Neural crest cell (in vitro differentiated cells): ENCODE data around the gene KCNK1. TPM values are rescaled to one million over a fixed set of nuclear protein-coding genes. Genes with fewer than 3 reads are reported as not detected.

ENCODE experiments used
- DNase-seq: peaks from one replicate; pipeline ENCODE4 v3.0.0; 2021; ENCODE audit warnings: low read depth, mixed read lengths, low spot score
- H3K27ac Mint-ChIP-seq: one replicate; pipeline ENCODE4 v1.8.0; 2021; ENCODE audit warnings: mild to moderate bottlenecking, mixed read lengths; ENCODE audit not compliant: unreplicated experiment
- H3K27me3 Mint-ChIP-seq: 2 replicates; pipeline ENCODE4 v1.8.0; 2021; ENCODE audit warnings: low read depth, mild to moderate bottlenecking, mixed read lengths
- H3K36me3 Mint-ChIP-seq: 2 replicates; pipeline ENCODE4 v1.8.0; 2021; ENCODE audit warnings: low read depth, mild to moderate bottlenecking, mixed read lengths
- H3K4me1 Mint-ChIP-seq: 2 replicates; pipeline ENCODE4 v1.8.0; 2021; ENCODE audit warnings: mixed read lengths
- H3K4me3 Mint-ChIP-seq: one replicate; pipeline ENCODE4 v1.8.0; 2021; ENCODE audit warnings: mild to moderate bottlenecking, mixed read lengths
- H3K9me3 Mint-ChIP-seq: 2 replicates; pipeline ENCODE4 v1.8.0; 2021; ENCODE audit warnings: mixed read lengths
- total RNA-seq: library from RNA; stranded (reverse); gene quantifications from 2 replicates; pipeline ENCODE4 v1.2.1, GENCODE V29; 2021
- TF ChIP-seq, protein P1 (sequence below): fragments of 200-600 bp; sonication (generic); conservative IDR thresholded peaks from 2 replicates; pipeline ENCODE4 v1.5.0; 2021; ENCODE audit warnings: antibody characterized with exemption, mild to moderate bottlenecking

KCNK1 gene
- total RNA-seq, 1 donor from 2014 or later = 0.56 TPM

GRCh38 chr1:233586301-233586700, 27.6 kb upstream of the KCNK1 start:
- H3K27me3 Mint-ChIP-seq = peaks cover 29% of the 10 kb centered on the region
- peaks cover 3% of the 10 kb centered on the region for H3K9me3 Mint-ChIP-seq
- DNase-seq = no peak
- no peak overlapping the region for H3K27ac Mint-ChIP-seq
- no peaks in the 10 kb centered on the region for H3K36me3 Mint-ChIP-seq
- H3K4me3 Mint-ChIP-seq = no peak overlapping the region
- TF ChIP-seq, protein P1, sequence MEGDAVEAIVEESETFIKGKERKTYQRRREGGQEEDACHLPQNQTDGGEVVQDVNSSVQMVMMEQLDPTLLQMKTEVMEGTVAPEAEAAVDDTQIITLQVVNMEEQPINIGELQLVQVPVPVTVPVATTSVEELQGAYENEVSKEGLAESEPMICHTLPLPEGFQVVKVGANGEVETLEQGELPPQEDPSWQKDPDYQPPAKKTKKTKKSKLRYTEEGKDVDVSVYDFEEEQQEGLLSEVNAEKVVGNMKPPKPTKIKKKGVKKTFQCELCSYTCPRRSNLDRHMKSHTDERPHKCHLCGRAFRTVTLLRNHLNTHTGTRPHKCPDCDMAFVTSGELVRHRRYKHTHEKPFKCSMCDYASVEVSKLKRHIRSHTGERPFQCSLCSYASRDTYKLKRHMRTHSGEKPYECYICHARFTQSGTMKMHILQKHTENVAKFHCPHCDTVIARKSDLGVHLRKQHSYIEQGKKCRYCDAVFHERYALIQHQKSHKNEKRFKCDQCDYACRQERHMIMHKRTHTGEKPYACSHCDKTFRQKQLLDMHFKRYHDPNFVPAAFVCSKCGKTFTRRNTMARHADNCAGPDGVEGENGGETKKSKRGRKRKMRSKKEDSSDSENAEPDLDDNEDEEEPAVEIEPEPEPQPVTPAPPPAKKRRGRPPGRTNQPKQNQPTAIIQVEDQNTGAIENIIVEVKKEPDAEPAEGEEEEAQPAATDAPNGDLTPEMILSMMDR = no peak
- H3K4me1 Mint-ChIP-seq = peaks cover 3% of the 10 kb centered on the region

DNA sequence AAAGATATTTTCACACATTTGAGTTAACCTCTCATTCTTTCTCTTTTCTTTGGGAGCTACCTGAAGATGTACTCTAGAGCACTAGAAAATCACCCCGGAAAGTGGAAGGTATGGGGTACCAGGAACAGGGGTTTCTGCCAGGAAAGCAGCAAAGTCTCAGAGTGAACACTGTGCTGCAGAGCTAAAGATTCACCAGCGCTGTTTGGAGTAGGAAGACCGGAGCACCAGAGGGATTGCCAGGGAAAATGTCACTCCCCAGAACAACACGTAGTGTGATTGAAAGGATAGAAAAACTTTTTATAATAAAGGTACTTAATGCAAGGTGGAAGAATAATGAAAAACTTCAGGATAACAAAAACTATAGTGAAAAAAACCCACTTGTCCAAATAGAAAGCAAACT, 26.7 kb upstream of the KCNK1 start:
- Mint-ChIP-seq H3K9me3 (peaks cover 3% of the 10 kb centered on the region), H3K36me3 (no peaks in the 10 kb centered on the region), H3K4me3 (no peak overlapping the region), H3K27me3 (peaks cover 33% of the 10 kb centered on the region), H3K4me1 (peaks cover 3% of the 10 kb centered on the region), H3K27ac (no peak overlapping the region)
- TF ChIP-seq, protein P1 = no peak
- no peak for DNase-seq

DNA sequence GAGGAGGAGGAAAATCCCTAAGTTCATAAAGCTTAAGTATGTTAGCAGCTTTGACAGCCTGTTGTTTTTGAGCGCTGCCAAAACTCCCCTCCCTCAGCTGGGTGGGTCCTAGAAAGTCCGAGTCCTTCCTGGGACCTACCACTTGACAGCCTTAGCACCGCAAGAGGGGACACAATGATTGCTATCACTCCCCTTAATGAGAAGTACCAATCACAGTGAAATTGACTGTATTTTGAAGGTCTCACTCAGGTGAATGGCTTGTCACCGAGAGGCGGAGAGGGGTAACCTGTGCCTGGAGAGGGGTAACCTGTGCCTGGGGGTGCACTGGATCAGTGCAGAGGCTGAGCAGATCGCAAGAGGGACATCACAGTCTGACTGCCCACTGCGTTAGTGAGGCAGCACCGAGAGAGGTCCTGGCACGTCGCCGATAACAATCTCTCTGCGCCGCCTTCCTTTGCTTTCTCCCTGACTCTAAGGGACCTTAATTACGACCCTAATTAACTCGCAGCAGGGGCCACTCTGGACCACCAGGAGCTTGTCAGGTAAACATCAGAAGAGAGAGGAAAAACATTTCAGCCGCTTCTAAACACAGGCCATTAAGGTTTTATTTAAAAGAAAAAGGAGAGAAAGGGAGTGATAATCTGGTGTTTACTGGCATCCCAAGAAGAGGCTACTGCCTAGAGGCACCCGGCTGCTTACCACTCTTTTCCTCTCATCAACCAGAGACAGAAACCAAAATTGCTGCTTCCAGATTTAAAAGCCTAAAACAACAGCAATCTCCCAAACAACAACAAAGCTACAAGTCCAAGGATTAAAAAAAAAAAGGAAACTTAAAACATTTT, 25.7 kb upstream of the KCNK1 start:
- no peak for DNase-seq
- H3K27me3 Mint-ChIP-seq = peaks cover 35% of the 10 kb centered on the region
- TF ChIP-seq, protein P1 = no peak
- no peak overlapping the region for H3K4me3 Mint-ChIP-seq
- H3K4me1 Mint-ChIP-seq = peaks cover 3% of the 10 kb centered on the region
- H3K27ac Mint-ChIP-seq = no peak overlapping the region
- no peaks in the 10 kb centered on the region for H3K36me3 Mint-ChIP-seq
- peaks cover 3% of the 10 kb centered on the region for H3K9me3 Mint-ChIP-seq

DNA sequence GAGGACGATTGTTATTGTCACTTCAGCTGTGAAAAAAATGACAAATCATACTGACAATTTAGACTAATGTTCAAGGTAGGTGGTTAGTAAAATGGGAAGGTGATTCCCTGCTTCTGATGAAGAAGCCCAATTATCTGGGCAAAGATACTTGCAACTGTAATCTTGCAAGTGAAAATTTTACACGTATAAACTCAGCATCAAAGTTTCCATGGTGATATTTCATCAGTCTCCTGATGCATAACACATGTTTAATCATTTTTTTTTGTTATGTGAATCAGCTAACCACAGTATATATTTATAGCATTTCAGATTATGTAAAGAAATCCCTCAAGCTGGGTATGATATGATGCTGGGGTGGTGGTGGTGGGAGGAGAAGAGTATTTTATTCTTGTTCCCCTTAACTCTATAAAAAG, 16.4 kb upstream of the KCNK1 start:
- Mint-ChIP-seq H3K4me1 (no peaks in the 10 kb centered on the region), H3K27me3 (peaks cover 40% of the 10 kb centered on the region), H3K4me3 (no peak overlapping the region), H3K36me3 (no peaks in the 10 kb centered on the region), H3K27ac (no peak overlapping the region), H3K9me3 (peaks cover 3% of the 10 kb centered on the region)
- DNase-seq = no peak
- TF ChIP-seq, protein P1 = no peak

DNA sequence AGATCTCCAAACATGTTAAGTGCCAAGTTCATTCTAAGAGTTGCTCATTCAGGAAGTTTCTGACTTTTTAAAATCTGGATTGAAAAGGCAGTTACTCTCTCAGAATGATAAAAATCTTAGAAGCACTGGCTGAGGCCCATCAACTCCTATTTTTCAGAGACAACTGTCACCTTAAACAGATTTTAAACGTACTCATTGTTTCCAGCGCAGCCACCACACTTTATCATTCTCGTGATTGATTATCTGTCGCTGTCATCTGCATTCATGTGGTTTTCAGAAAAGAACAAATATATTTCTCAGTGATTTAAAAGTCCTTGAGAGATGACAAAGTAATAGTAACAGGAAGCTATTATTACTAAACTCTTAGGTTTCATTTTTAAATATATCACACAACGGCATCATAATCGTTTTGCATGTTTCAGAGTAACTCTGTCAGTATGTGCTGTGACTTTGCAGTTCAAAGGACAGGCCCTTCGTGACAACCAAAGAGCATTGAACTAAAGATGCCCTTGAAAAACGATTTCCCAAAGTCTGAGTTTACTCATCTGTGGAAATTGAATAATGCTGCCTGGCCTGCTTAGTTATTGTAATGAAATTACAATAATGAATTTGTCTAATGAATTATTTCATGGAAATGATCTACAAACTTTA, 14.9 kb upstream of the KCNK1 start:
- H3K4me1 Mint-ChIP-seq = no peaks in the 10 kb centered on the region
- DNase-seq = no peak
- no peak overlapping the region for H3K27ac Mint-ChIP-seq
- H3K27me3 Mint-ChIP-seq = peaks cover 42% of the 10 kb centered on the region
- peaks cover 3% of the 10 kb centered on the region for H3K9me3 Mint-ChIP-seq
- TF ChIP-seq, protein P1 = no peak
- no peaks in the 10 kb centered on the region for H3K36me3 Mint-ChIP-seq
- H3K4me3 Mint-ChIP-seq = no peak overlapping the region
